HG02973 (cell line): ENCODE results near the gene PARD6A.

Experiments used
- ATAC-seq: cut with Tn5 transposase; IDR thresholded peaks from one replicate; pipeline ENCODE4 v1.9.1; 2021; ENCODE audit warnings: moderate library complexity; ENCODE audit not compliant: unreplicated experiment

PARD6A gene

GRCh38 chr16:67660564-67661028 is at the start of gene PARD6A:
TSS of gene PARD6A (plus strand) at chr16:67660960. CDS start at chr16:67661039, 79 bp downstream.
- ATAC-seq: peak; percentile 63

- ATAC-seq: no peak
Measured at GRCh38 chr16:67613808-67614207, 47.0 kb upstream of the PARD6A start.

- ATAC-seq: no peak
Measured at GRCh38 chr16:67628216-67628615, 32.5 kb upstream of the PARD6A start.

GRCh38 chr16:67632415-67633172 is 28.2 kb upstream of the PARD6A start:
- no peak for ATAC-seq

DNA sequence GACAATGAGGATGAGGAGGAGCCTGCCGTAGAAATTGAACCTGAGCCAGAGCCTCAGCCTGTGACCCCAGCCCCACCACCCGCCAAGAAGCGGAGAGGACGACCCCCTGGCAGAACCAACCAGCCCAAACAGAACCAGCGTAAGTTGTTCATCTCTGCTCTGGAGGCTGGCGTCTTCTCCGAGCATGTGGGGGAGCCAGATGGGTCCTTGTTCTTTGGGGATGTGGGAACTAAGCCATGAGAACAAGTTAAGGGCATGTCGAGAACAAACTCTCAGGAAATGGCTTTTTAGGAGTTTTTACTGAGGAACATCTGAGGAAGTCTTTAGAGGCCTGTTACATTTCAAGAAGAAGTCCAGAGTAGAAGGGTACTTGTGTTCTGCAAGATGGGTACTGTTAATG is 24.0 kb upstream of the PARD6A start:
- no peak for ATAC-seq

DNA sequence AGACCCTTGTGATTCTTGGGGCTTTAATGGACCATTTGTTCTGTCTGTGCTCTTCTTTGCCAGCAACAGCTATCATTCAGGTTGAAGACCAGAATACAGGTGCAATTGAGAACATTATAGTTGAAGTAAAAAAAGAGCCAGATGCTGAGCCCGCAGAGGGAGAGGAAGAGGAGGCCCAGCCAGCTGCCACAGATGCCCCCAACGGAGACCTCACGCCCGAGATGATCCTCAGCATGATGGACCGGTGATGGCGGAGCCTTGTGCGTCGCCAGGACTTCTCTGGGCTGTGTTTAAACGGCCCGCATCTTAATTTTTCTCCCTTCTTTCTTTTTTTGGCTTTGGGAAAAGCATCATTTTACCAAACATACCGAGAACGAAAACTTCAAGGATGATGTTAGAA is 23.1 kb upstream of the PARD6A start:
- no peak for ATAC-seq

GRCh38 chr16:67641779-67642708 is 18.7 kb upstream of the PARD6A start:
- no peak for ATAC-seq

DNA sequence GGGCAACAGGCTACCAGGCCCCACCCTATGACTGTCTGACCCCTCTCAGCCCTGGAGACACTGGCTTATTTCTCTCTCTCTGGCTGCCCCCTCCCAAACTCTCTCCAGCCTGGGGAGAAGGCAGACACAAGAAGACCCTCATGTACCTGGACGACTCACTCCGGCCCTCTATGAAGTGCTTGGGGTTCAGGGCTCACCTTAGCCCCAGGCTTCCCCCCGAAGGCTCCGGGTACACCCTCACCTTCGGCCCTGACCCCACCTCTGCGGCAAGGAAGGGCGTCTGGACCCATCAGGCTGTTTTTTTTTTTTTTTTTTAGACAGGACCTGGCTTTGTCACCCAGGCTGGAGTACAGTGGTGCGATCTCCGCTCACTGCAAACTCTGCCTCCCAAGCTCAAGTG is 16.7 kb upstream of the PARD6A start:
- no peak for ATAC-seq

DNA sequence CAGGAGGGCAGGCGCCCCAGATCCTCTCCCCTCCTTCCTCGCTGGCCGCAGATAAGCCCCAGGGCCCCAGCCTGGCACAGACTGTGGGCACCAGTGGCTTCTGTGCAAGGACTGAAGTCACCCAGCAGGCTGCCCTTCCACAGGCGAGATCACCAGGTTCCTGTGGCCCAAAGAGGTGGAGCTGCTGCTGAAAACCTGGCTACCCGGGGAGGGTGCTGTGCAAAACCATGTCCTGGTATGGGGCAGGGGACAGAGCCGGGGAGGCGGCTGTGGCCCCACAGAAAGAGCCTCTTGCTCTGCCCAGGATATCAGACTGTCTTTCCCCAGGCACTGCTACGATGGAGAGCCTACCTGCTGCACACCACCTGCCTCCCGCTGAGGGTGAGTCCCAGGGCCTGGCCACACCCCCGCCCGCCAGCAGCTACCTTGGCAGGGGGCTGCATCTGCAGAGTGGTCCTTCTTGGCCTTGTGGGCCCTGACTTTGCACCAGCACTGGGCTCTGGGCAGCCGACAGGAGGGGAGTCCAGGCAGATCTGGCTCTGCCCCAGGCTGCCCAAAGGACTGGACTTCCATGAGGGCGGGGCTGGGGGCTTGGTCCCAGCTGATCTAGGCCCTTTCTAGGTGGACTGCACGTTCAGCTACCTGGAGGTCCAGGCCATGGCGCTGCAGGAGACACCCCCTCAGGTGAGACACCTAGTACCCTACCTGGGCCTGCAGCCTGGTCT is 15.2 kb upstream of the PARD6A start:
- no peak for ATAC-seq

GRCh38 chr16:67647111-67647651 is 13.6 kb upstream of the PARD6A start:
- ATAC-seq: no peak

- no peak for ATAC-seq
Measured at GRCh38 chr16:67647681-67648080, 13.1 kb upstream of the PARD6A start.

- ATAC-seq: no peak
Measured at GRCh38 chr16:67648088-67648763, 12.5 kb upstream of the PARD6A start.

GRCh38 chr16:67648764-67649407 is 11.9 kb upstream of the PARD6A start:
- no peak for ATAC-seq

DNA sequence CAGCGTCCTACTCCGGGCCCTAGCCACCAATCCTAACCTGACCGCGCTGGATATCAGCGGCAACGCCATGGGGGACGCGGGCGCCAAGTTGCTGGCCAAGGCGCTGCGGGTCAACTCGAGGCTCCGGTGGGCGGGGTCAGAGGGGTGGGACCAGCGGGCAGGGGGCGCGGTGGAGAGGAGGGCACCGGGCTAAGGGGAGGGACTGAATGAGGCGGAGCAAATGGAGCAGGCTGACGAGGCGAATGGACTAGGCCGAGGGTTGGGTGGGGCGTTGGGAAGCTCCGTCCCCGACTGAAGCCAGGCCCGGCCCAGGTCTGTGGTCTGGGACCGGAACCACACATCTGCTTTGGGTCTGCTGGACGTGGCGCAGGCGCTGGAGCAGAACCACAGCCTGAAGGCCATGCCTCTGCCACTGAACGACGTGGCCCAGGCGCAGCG is 11.2 kb upstream of the PARD6A start:
- no peak for ATAC-seq

GRCh38 chr16:67650023-67650422 is 10.7 kb upstream of the PARD6A start:
- no peak for ATAC-seq

GRCh38 chr16:67651039-67651438 is 9.7 kb upstream of the PARD6A start:
- ATAC-seq: no peak

DNA sequence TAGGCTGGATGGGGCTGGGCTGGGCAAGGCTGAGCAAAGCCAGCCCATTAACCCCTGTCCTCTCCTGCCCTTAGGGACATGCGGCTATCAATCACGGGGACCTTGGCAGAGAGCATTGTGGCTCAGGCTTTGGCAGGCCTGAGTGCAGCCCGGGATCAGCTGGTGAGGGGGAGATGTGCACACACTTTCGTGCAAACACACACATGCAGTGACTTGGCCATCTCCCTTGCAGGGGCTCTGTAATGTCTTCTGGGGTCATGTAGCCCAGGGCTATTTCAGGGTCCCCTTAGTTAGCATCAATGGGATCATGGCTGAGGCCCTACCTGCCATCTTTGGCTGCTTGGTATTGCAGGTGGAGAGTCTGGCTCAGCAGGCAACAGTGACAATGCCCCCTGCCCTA is 8.9 kb upstream of the PARD6A start:
- ATAC-seq: no peak

- no peak for ATAC-seq
Measured at GRCh38 chr16:67652578-67653127, 8.1 kb upstream of the PARD6A start.

DNA sequence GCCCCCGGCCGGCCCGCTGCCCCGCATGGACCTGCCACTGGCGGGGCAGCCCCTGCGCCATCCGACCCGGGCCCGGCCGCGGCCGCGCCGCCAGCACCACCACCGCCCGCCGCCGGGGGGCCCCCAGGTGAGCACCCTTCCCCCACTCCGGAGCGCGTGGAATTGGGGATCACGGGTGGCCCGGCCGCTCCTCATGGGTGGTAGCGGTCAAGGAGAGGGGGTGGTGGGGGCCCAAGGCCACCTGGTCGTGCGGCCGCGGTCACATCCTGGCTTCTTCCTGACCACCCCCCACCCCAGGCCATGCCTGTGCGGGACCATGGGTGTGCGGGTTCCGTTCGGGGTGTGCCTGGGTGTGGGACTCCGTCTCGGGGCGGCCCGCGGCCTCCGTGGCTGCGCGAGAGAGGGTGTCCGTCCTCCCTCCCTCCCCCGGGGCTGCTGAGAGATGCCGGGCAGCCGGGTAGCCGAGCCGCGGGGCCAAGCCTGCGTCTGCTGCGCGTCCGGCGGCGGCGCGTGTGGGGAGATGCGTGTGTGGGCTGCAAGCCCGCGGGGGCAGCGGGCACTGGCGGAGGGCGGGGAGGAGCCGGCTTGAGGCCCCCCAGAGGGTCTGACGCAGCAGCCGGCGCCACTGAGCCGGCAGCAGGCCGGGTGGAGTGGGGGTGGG is 7.5 kb upstream of the PARD6A start:
- no peak for ATAC-seq
